Measurements from ENCODE around the gene DUSP22. TPM values are rescaled to one million over a fixed set of nuclear protein-coding genes. Genes with fewer than 3 reads are reported as not detected.
A peak's percentile ranks its signal among the peaks of the same experiment; 100 is the strongest.
"Not testable (repeated sequence)": the region's sequence is repeated elsewhere in the genome, so short reads cannot be mapped to it uniquely, and the experiment has no call there.

The DUSP22 gene
- total and polyA plus RNA-seq, 2 donors = 23.2 to 59.0 TPM

DNA sequence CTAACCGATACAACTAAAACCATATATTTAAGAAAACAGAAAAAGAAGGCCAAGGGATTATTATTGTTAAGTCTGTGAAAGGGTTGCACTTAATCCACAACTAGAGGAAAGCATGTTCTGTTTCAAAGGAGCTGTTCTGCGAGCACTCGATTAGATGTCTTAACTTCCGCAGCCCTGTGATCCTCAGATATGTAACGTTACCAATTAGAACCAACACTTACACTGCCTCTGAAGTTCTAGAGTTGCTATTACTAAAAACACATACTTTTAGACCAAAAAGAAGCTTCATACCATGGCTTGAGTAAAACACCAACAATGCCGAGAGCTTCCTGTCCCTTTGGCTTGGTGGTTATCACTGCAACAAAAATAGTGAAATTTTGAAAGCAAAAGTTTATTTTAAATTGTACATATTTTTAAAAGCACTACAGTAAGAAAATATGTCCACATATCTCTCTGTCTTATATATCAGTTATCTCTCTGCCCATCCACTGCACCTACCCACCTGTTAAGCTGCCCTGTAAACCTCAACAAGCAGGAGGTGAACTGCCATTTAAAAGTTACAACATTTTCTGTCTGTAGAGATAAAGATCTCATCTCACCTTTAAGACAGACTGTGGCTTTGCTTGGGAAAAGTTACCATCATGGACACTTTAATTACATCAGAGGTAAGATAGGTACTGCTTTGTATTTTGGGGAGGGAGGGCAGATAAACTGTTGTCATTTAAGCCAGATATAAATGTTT lies 7.1 kb upstream of the DUSP22 start:
- 76% methylated on average over 6 of the region's 6 CpGs for WGBS
- DNase-seq (ENCODE audit: extremely low spot score) = no peak
- H3K4me1 ChIP-seq (ENCODE audit: insufficient read depth) = no peaks in the 10 kb centered on the region
- H3K4me3 ChIP-seq (ENCODE audit: low read depth, low read length) = no peak overlapping the region
- no peak overlapping the region for H3K27ac ChIP-seq (ENCODE audit: low read depth)
- H3K36me3 ChIP-seq (ENCODE audit: insufficient read depth) = no peaks in the 10 kb centered on the region

DNA sequence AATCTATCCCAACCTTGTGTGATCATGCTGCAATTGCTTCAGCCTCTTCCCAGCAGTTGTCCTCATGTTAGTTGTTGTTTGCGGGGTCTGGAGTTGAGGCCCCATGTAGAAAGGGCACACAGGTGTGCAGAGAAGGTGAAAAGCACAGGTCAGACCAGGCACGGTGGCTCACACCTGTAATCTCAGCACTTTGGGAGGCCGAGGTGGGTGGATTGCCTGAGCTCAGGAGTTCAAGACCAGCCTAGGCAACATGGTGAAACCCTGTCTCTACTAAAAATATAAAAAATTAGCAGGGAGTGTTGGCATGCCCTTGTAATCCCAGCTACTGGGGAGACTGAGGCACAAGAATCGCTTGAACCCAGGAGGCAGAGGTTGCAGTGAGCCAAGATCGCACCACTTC lies 6.4 kb upstream of the DUSP22 start:
- H3K36me3 ChIP-seq (ENCODE audit: insufficient read depth); DNase-seq (ENCODE audit: extremely low spot score); H3K4me3 ChIP-seq (ENCODE audit: low read depth, low read length); H3K27ac ChIP-seq (ENCODE audit: low read depth); H3K4me1 ChIP-seq (ENCODE audit: insufficient read depth): not testable (repeated sequence)
- WGBS = 69% methylated on average over 5 of the region's 5 CpGs

DNA sequence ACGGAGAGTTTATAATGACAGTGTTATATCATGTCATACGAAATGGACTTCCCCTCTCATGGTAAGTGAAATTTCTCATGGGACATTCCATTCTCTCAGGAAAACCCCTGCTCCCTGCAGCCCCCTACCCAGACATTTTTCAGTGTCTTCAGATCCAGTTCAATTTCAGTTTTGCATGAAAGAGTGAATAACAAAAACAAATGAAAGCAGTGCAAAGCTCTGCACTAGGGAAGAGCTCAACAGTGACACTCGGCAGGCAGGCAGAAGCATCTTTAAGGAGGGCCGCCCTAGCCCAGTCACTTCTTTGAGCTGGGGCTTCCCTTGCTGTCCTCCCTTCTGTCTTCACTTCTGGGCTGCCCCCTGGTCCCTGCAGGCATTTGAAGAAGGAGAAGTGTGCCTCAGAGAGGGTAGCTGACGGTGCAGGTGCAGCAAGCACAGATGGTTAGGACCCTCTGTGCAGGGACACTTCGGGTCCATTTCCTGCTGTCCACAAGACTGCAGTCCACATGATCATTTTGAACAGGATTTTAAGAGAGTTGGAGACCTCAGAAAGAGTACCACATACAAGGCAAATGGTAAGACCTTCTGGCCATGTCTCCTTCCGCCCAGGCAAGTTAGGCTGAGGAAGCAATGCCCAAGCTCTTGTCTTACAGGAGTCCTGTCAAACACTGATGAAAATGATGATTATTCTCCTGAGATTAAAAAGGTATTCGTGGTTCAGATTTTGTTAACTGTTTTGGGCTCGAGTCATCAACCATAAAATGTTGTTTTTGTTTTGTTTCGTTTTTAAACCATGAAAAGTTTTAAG lies 5.4 kb upstream of the DUSP22 start:
- DNase-seq (ENCODE audit: extremely low spot score) = no peak
- H3K36me3 ChIP-seq (ENCODE audit: insufficient read depth) = no peaks in the 10 kb centered on the region
- 65% methylated on average over 10 of the region's 10 CpGs for WGBS
- H3K27ac ChIP-seq (ENCODE audit: low read depth) = no peak overlapping the region
- no peaks in the 10 kb centered on the region for H3K4me1 ChIP-seq (ENCODE audit: insufficient read depth)
- H3K4me3 ChIP-seq (ENCODE audit: low read depth, low read length) = no peak overlapping the region

DNA sequence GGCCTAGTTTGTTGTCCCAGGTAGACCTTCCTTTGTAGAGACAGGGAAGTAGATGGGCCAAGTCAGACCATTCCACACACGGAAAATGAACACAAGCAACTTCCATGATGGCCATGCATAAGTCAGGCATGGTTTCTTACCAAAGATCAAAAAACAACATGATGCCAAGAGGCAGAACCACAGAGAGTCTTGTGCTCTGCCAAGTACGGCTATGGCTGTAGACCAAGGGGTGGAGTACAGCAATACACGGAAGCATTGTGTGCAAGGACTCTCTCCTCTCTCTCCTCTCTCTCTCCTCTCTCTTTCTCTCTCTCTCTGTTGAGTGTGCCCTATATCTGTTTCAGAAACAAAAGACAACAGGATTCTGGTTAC lies 4.8 kb upstream of the DUSP22 start:
- 73% methylated on average over 3 of the region's 3 CpGs for WGBS
- no peak for DNase-seq (ENCODE audit: extremely low spot score)

DNA sequence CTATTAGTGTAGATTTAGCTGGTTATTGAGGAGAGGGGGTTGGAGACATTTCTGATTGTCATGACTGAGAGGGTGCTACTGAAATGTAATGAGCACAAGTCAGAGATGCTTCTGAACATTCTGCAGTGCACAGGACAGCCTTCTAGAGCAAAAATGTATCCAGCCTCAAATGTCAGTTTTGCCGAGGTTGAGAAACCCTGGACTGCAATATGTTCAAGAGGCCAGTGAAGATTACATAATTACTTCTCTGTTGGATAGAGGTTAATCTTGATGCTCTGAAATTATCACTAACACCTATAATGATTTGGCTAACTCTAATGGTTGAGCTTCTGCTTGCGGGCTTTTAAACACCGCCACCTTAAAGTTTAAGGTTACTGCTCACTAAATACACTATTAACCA lies 3.4 kb upstream of the DUSP22 start:
- DNase-seq (ENCODE audit: extremely low spot score) = no peak
- H3K4me1 ChIP-seq (ENCODE audit: insufficient read depth) = no peaks in the 10 kb centered on the region
- 84% methylated on average over 3 of the region's 3 CpGs for WGBS
- H3K36me3 ChIP-seq (ENCODE audit: insufficient read depth) = no peaks in the 10 kb centered on the region
- no peak overlapping the region for H3K27ac ChIP-seq (ENCODE audit: low read depth)
- H3K4me3 ChIP-seq (ENCODE audit: low read depth, low read length) = no peak overlapping the region

More for the DNA sequence above, 4.8 kb upstream of the DUSP22 start:
- H3K27ac ChIP-seq (ENCODE audit: low read depth) = no peak overlapping the region
- H3K4me1 ChIP-seq (ENCODE audit: insufficient read depth) = no peaks in the 10 kb centered on the region
- H3K4me3 ChIP-seq (ENCODE audit: low read depth, low read length) = no peak overlapping the region
- H3K36me3 ChIP-seq (ENCODE audit: insufficient read depth) = no peaks in the 10 kb centered on the region

DNA sequence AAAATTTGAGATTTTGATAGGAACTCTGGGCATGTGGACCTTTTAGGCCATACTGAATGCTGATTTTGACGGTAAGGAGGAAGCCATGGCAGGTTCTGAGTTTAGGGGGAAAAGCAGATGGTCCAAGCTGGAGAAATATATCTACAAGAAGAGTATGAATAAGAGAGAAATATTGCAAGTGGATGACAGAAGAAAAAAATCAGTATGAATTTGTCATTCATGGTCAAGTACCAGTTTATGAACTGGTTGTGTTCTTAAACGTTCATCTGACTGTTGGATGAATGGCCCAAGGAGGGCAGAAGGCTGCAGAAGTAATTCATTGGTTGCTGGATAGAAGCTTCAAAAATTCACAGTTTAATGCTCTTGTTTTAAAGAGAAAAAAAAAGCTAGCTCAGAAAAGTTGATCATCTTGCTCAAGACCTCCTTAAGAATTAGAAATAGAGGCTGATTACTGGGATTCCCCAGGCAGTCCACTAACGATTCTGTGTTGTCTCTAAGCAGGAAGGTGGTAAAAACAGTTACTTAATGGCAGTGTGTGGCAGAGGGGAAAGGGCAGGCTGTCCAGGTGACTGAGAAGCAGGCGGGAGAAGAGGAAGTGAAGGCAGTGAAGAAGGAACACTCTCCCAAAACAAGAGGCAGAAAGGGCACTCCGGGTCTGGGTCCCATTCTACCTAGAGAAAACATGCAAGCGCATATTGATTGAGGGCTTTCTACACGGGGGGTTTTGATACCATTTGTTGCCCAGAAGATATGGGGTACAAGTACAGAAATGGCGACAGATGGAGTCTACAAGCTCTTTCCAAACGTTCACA lies 2.0 kb upstream of the DUSP22 start:
- no peaks in the 10 kb centered on the region for H3K4me1 ChIP-seq (ENCODE audit: insufficient read depth)
- no peak for DNase-seq (ENCODE audit: extremely low spot score)
- H3K36me3 ChIP-seq (ENCODE audit: insufficient read depth) = no peaks in the 10 kb centered on the region
- 76% methylated on average over 9 of the region's 9 CpGs for WGBS
- H3K4me3 ChIP-seq (ENCODE audit: low read depth, low read length) = no peak overlapping the region
- no peak overlapping the region for H3K27ac ChIP-seq (ENCODE audit: low read depth)

DNA sequence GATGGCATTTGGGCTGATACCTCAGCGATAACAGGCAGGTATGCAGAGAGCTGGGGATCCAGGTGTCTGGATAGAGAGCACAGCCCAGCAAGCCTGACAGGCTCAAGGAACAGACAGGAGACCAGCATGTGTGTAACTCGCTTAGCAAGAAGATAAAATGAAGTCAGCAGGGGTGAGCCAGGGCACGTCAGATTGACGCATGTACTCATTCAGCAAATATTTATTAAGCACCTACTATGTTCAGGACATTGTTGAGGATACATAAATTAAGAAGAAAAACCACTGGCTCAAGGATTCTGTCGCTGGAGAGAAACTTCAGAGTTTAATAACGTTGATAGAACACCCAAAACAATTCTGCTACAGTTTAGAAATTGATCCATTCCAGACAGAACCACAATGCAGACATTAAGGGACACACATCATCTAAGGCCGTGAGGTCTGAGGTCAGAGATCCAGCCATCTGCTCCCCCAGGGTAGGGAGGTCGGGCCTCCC lies 1.0 kb upstream of the DUSP22 start:
- Histone ChIP-seq H3K36me3 (ENCODE audit: insufficient read depth) (no peaks in the 10 kb centered on the region), H3K4me3 (ENCODE audit: low read depth, low read length) (peak overlapping the region; percentile 73), H3K4me1 (ENCODE audit: insufficient read depth) (no peaks in the 10 kb centered on the region), H3K27ac (ENCODE audit: low read depth) (peak overlapping the region; percentile 98)
- WGBS = 48% methylated on average over 8 of the region's 8 CpGs
- no peak for DNase-seq (ENCODE audit: extremely low spot score)

DNA sequence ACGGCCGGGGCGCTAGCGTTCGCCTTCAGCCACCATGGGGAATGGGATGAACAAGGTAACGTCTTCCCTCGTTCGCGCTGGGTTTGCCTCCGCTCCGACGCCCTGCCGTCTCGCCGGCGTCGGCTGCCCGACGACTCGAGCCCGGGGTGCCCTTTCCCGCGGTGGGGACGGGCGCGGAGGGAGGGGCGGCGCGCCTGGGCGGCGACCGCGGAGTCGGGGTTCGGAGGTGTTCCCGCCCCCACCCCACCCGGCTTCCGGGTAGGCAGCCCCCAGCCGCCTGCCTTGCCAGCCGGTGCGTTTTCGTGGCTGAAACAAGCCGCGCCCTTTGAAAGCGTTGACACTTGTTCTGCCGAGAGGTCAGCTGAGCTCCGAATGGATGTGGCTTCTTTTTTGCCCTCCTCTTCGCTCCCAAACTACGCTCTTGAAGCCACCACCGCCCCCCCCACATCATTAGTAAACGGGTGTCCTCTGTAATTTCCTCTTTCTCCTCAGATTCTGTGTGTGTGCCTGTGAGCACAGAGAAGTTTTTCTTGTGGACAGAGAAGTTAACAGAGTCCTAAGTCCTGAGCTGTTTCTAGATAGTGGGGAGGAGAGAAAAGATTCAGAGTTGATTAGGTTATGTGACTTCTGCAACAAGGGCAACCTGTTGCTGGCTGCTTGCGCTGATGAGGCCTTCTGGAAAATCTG lies 362 bp downstream of the DUSP22 start:
- Histone ChIP-seq H3K4me3 (ENCODE audit: low read depth, low read length) (peak overlapping the region; percentile 73), H3K4me1 (ENCODE audit: insufficient read depth) (no peaks in the 10 kb centered on the region), H3K27ac (ENCODE audit: low read depth) (peak overlapping the region; percentile 98), H3K36me3 (ENCODE audit: insufficient read depth) (no peaks in the 10 kb centered on the region)
- DNase-seq (ENCODE audit: extremely low spot score) = peak; percentile 39
- 23% methylated on average over 52 of the region's 52 CpGs for WGBS

DNA sequence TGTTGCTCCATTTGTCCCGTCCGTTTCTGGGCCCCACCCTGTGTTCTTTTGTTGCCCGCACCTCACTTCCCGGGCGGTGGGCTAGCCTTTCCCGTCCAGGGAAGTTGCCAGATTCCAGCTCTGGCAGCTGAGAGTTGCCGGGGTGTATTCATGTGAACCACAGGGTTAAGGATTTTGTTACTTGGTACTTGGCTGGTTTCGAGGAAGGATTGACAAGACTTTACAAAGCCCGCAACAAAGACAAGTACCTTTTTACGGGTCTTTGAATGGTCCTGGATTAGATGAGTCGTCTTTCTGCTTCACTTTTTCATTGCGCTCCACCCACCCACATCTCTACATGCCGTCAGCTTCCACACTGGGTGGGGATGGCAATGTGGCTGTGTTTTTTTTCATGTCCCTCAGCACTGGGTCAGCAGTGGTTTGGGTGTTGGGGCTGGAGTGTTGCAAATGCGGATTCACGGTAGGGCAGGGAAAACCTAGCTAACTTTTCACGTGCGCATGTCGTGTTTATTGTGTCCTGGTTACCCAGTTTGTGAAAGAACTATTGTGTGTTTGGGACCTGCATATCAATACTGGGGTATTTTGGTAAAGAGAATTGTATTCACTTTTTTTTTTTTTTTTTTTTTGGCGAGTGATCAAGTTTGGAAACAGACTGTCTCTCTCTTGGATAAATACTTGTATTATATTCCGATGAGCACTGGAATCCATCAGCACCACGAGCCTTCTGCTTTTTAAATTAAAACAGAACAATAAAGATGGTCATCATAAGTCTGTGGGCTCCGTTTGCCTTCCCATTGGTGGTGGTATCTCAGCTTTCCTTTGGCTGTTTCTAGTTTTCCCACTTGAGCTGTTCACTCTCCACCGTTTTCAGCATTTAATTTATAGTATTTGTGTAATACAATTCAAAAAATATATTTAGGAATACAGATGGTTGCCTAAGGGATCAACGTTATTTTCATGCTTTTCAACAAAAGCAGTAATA lies 1.2 kb downstream of the DUSP22 start:
- Histone ChIP-seq H3K4me1 (ENCODE audit: insufficient read depth) (no peaks in the 10 kb centered on the region), H3K36me3 (ENCODE audit: insufficient read depth) (no peaks in the 10 kb centered on the region), H3K4me3 (ENCODE audit: low read depth, low read length) (peak overlapping the region; percentile 73), H3K27ac (ENCODE audit: low read depth) (peak overlapping the region; percentile 98)
- DNase-seq (ENCODE audit: extremely low spot score) = no peak
- 41% methylated on average over 24 of the region's 24 CpGs for WGBS

DNA sequence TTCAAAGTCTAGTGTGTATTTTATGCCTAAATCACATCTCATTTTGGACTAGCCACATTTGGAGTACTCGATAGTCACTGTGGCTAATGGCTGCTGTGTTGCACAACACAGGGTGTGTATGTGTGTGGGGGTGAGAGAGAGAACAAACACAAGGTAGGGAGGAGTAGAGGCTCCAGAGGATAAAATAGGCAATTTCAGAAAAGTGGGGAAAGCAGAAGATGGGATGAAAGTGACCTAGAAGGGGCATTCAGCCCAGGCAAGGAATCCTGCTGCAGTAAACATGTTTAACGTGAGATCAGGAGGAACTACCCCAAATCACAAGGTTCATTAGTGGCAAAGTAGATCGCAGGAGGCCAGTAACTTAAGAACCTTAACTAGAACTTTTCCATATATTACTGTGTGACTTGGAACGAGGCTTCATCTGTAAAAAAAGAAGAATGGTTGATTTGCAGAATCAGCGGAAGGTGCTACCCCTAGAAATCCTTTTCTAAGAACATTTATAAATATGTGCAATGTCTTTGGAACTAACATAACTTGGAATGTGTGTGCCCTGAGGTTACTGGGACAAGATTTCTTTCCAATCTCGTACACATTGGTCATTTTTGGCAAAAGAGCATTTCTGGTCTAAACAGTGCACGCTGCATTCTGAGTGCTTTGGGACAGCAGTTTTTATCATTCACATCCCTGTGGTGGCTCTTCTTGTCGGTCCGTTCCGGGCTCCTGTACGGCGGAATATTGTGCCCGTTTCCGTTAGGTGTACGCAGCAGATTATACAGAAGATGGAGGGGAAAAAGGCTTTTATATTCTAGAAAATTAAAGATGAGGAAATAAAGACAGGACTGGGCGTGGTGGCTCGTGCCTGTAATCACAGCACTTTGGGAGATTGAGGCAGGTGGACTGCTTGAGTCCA lies 2.6 kb downstream of the DUSP22 start:
- Histone ChIP-seq H3K4me3 (ENCODE audit: low read depth, low read length) (no peak overlapping the region), H3K36me3 (ENCODE audit: insufficient read depth) (no peaks in the 10 kb centered on the region), H3K27ac (ENCODE audit: low read depth) (no peak overlapping the region), H3K4me1 (ENCODE audit: insufficient read depth) (no peaks in the 10 kb centered on the region)
- no peak for DNase-seq (ENCODE audit: extremely low spot score)
- WGBS = 84% methylated on average over 17 of the region's 17 CpGs

DNA sequence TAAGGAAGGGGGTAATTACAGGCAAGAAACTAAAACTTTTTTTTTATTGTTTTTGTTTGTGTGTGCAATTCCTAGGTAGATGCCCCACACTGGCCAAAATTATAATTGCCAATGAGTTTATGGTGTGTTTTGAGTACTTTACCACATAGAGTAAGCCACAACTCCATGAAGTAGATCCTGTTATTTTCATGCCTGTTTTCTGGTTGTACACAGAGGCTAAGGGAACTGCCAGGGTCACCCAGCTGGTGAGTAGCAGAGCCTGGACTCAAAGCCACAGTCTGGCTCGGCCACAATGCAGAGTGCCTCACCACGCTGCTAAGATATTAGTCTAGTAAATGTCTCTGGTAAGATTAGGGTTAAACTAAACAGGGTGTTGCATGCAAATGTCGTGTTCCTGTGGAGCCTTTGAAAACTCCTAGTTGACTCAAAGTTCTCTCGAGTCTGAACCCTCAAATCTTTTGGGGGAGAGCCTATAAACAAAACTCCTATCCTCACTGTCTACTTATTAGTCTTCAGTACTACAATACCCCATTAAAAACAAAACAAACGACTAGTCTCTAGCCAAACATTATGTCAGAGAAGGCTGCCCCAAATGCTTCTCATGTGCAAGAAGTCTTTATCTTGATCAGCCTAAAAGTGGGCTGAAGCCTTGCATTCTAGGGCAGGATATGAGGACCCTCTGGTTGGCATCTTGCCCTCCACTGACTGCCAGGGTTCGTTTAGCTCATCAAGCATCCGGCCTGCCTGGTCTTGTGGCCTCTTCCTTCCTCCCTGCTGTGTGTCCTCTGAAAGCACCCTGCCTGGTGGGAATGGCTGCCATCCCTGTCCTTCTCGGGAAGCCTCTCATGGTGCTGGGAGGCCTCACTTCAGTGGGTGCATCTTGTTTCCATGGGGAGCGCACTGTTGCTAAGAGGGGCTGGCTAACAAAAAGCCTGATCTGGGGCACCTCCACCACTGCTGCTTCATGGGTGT lies 4.2 kb downstream of the DUSP22 start:
- Histone ChIP-seq H3K27ac (ENCODE audit: low read depth) (no peak overlapping the region), H3K4me3 (ENCODE audit: low read depth, low read length) (no peak overlapping the region), H3K36me3 (ENCODE audit: insufficient read depth) (no peaks in the 10 kb centered on the region), H3K4me1 (ENCODE audit: insufficient read depth) (no peaks in the 10 kb centered on the region)
- DNase-seq (ENCODE audit: extremely low spot score) = no peak
- 46% methylated on average over 9 of the region's 9 CpGs for WGBS
